GM18907 (cell line): ENCODE results near the gene KRT6A.

Experiments
- ATAC-seq: cut with Tn5 transposase; IDR thresholded peaks from one replicate; pipeline ENCODE4 v1.9.1; 2021; ENCODE audit warnings: mild to moderate bottlenecking, moderate library complexity; ENCODE audit not compliant: unreplicated experiment

Gene KRT6A

GRCh38 chr12:52524898-52525591, 32.0 kb upstream of the KRT6A start:
- ATAC-seq: no peak

- ATAC-seq: no peak
These were observed 31.3 kb upstream of the KRT6A start for GRCh38 chr12:52524241-52524897.

- ATAC-seq: no peak
These were observed 30.8 kb upstream of the KRT6A start for GRCh38 chr12:52523824-52524223.

GRCh38 chr12:52522346-52523011, 29.4 kb upstream of the KRT6A start:
- no peak for ATAC-seq

GRCh38 chr12:52521568-52522266, 28.7 kb upstream of the KRT6A start:
- ATAC-seq: no peak

- no peak for ATAC-seq
These were observed 28.1 kb upstream of the KRT6A start for GRCh38 chr12:52521175-52521567.

GRCh38 chr12:52519826-52520662, 27.0 kb upstream of the KRT6A start, which contains the start of gene KRT5:
Gene KRT5 (minus strand): TSS chr12:52520394. CDS start chr12:52520296, 98 bp downstream.
- ATAC-seq: no peak

- ATAC-seq: no peak
These were observed 26.3 kb upstream of the KRT6A start for GRCh38 chr12:52519387-52519703.

- ATAC-seq: no peak
These were observed 25.7 kb upstream of the KRT6A start for GRCh38 chr12:52518574-52519386.

GRCh38 chr12:52517888-52518287, 24.8 kb upstream of the KRT6A start:
- ATAC-seq: no peak

- ATAC-seq: no peak
These were observed 24.2 kb upstream of the KRT6A start for GRCh38 chr12:52517005-52517835.

GRCh38 chr12:52515927-52516831, 23.1 kb upstream of the KRT6A start:
- ATAC-seq: no peak

- ATAC-seq: no peak
These were observed 22.2 kb upstream of the KRT6A start for GRCh38 chr12:52515319-52515646.

GRCh38 chr12:52514471-52515318, 21.6 kb upstream of the KRT6A start:
- no peak for ATAC-seq

- no peak for ATAC-seq
These were observed 20.7 kb upstream of the KRT6A start for GRCh38 chr12:52513736-52514135.

- ATAC-seq: no peak
These were observed 15.2 kb upstream of the KRT6A start for GRCh38 chr12:52508211-52508610.
